ENCODE measurements around the gene ZNF560.

The ZNF560 gene

DNA sequence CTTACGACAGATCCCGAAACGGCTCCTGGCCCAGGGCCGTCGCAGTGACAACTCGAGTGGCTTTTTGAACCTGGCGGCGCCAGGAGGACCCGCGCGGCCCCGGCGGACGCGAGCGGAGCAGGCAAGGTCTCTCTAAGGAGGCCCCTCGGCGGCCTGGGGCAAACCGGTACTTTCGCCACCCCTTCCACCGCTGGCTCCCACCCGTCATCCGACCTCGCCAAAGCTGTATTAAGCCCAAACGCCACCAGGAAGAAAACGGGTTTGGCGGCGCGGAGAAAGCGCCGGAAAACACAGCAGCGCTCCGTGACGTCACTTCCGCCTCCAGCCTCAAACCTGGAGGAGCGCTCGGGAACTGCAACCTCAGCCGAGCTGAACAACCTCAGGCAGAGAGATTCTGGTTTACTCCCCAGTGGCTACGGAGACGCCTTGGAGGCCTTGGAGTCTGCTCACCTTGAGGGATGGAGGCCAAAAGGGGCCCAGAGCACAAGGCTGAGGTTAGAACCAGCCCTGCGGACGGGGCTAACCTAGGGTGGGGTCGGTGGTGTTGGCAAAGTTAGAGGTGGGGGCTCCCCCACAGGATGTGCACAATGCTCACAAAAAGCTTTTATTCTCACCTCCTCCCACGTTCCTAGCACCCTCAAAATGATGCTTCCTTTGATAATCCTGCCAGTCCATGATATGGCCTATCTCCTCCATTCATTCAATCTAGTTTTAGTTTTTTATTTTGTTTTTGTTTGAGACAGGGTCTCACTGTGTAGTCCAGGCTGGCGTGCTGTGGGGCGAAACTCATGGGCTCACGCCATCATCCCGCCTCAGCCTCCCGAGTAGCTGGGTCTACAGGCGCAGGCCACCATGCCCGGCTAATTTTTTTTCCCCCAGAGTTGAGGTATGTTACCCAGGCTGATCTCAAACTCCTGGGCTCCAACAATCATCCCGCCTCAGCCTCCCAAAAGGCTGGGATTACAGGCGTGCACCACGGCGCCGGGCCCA lies 62.8 kb downstream of the ZNF560 start, which contains the start of gene ZNF266:
Gene ZNF266, minus strand, starts transcription at position 295 of the 990 bp plus-strand sequence. CDS start 15,484 bp downstream, outside the sequence.
- DNase-seq (ENCODE audit: low spot score), result peak; percentile 88

DNA sequence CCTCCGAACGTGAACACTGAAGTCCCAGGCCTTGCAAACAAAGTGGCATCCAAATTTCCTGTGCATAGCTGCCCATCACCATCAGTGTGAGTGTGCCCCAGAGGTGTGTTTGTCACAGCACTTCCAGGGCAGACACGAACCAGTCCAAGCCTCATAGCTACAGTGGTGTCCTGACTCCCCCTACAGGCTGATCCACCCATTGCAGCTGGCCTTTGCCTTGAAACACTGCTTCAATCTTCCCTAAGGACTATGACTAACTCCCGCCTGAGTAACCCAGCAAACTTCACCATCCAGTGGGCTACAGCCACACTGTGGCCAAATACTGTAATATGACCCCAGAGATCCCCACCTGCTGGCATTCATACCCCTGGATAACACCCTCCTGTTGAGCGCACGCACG lies 66.9 kb downstream of the ZNF560 start:
- DNase-seq (ENCODE audit: low spot score), result peak; percentile 25

DNA sequence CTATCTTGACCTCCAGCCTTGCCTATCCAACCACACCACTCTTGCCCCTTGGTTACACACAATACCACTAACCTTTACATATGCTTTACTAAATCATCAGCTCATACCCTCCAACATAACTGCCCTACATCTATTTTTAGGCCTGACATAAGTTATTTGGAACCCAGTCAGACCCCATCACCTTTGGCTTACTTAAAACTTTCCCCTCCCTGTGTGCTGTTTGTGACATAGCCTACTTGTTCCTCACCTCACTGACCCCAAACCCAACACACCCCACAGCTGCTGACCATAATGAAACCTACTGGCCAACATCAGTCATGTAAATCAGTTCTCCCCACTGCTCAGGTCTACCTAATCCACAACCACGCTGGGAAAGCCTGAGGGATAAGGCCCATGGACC lies 68.0 kb downstream of the ZNF560 start:
- DNase-seq (ENCODE audit: low spot score), result no peak

DNA sequence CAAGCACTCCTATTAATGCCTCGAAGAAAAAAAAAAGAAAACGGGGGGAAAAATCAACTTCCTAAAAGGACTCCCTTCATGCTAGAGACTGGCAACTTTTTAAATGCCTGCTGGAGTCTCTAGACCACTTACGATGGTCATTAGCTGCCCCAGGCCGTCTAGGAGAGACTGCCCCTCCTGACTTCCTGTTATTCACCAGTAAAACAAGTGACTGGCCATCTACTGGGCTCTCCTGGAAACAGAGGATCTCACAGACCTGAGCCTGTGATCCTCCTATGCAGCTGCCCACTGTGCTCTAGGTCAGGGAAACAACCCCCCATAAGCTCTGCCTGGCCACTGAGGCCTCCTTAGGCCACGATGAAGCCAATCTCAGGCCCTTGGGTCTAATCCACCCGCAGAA lies 70.5 kb downstream of the ZNF560 start:
- no peak for DNase-seq (ENCODE audit: low spot score)

Measured in CD4-positive, alpha-beta T cell treated with Interleukin-6 at 100 ng/mL for 8 hours (primary cell).